NCI-H128 (cell line): ENCODE results near the gene PNRC2.
"Not testable (repeated sequence)": the region's sequence is repeated elsewhere in the genome, so short reads cannot be mapped to it uniquely, and the experiment has no call there.

ENCODE experiments used
- DNase-seq: peaks from one replicate; lab custom pipeline; 2025; ENCODE audit not compliant: unreplicated experiment; lab: John Stamatoyannopoulos, UW

PNRC2 gene

DNA sequence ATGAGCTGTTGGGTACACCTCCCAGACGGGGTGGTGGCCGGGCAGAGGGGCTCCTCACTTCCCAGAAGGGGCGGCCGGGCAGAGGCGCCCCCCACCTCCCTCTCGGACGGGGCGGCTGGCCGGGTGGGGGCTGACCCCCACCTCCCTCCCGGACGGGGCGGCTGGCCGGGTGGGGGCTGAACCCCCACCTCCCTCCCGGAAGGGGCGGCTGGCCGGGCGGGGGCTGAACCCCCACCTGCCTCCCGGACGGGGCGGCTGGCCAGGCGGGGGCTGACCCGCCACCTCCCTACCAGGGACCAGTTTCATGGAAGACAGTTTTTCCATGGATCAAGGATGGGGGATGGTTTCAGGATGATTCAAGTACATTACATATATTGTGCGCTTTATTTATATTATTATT is 27.4 kb downstream of the PNRC2 start:
- DNase-seq, result not testable (repeated sequence)

DNA sequence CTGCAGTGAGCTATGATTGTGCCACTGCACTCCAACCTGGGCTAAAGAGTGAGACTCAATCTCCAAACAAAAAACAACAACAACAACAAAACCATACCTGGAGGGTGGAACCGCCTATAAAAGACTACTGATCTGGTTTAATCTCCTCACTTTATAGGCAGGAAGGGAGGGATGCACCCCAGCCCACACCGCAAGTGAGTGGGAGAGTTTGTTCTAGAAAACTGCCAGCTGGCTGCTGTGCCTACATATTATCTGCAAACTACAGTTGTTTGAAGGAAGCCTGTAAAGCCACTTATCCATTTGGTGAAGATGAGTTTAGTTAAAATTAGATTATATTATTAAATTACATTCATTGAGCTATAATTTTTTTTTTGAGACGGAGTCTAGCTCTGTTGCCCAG is 29.6 kb downstream of the PNRC2 start:
- DNase-seq, result no peak

DNA sequence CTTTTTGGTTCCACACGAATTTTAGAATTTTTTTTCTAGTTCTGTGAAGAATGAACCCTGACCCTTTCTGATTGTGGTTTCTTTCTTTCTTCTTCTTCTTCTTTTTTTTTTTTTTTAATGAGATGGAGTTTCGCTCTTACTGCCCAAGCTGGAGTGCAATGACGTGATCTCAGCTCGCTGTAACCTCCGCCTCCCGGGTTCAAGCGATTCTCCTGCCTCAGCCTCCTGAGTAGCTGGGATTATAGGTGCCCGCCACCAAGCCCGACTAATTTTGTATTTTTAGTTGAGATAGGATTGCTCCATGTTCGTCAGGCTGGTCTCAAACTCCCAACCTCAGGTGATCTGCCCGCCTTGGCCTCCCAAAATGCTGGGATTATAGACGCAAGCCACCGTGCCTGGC is 32.4 kb downstream of the PNRC2 start:
- DNase-seq, result not testable (repeated sequence)

DNA sequence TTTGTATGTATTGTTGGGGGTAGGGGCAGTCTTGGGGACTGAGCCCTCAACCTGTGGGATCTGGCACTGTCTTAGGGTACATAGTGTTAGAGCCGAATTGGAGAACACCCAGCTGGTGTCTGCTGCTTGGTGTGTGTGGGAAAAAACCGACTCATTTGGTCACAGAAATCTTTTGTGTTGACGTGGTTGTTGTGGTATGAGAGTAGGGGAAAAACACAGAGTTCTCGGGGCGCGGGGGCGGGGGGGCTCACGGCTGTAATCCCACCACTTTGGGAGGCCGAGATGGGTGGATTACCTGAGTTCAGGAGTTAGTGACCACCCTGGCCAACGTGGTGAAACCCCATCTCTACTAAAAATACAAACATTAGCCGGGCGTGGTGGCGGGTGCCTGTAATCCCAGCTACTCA is 35.8 kb downstream of the PNRC2 start:
- no peak for DNase-seq

DNA sequence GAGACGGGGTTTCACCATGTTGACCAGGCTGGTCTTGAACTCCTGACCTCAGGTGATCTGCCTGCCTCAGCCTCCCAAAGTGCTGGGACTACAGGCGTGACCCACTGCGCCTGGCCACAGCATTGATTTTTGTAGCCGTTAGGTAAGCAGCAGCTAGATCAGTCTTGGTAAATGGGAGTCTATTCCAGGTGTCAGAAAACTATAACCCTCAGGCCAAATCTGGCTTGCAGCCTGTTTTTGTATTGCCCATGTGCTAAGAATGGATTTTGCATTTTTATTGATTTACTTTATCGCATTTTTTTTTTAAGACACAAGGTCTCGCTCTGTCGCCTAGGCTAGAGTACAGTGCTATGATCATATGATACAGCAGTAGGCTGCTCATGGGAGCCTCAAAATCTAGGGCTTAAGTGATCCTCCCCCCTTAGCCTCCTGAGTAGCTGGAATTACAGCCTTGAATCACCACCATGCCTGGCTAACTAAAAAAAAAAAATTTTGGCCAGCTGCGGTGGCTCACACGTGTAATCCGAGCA is 37.1 kb downstream of the PNRC2 start:
- no peak for DNase-seq

DNA sequence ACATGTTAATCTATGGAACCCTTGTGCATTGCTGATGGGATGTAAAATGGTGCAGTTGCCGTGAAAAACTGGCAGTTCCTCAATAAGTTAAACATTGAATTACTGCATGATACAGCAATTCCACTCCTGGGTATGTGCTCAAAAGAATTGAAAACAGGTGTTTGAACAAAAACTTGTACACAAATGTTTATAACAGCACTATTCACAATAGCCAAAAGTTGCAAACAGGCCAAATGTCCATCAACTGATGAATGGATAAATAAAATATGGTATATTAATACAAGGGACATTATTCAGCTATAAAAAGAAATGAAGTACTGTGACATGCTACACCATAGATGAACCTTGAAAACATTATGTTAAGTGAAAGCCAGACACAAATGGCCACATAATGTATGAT is 38.2 kb downstream of the PNRC2 start:
- DNase-seq, result no peak

DNA sequence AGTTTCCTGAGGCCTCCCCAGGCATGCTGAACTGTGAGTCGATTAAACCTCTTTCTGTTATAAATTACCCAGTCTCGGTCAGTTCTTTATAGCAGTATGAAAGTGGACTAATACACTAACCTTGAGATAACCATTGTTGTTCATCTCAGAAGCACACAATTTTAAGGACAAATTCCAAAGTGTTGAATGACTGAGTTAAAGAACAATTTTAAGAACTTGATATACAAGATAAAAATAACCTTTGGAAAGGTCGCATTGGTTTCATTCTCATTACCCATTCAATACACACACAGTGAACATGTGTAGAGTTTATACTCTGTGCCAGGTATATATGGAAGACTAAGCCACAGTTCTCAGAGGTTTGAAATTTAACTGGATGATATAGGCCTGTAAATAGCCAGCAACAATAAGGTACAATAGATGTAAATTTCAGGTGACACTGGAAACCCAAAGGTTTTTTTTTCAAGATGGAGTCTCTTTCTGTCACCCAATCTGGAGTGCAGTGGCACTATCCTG is 39.6 kb downstream of the PNRC2 start:
- no peak for DNase-seq

DNA sequence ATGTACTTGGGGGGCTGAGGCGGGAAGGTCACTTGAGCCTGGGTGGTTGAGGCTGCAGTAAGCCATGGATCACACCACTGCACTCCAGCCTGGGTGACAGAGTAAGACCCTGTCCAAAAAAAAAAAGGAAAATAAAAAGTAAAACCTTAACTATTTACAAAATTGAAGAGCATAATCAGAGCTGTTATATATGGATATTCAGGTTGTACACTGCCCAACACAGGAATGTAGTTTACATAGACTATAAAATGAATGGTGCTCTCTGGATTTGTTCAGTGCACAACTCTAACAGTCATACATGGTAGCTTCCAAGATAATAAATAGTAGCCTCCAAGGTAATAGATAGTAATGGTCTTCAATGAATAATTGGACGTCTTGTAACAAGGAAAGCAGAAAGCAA is 43.1 kb downstream of the PNRC2 start:
- DNase-seq, result no peak

DNA sequence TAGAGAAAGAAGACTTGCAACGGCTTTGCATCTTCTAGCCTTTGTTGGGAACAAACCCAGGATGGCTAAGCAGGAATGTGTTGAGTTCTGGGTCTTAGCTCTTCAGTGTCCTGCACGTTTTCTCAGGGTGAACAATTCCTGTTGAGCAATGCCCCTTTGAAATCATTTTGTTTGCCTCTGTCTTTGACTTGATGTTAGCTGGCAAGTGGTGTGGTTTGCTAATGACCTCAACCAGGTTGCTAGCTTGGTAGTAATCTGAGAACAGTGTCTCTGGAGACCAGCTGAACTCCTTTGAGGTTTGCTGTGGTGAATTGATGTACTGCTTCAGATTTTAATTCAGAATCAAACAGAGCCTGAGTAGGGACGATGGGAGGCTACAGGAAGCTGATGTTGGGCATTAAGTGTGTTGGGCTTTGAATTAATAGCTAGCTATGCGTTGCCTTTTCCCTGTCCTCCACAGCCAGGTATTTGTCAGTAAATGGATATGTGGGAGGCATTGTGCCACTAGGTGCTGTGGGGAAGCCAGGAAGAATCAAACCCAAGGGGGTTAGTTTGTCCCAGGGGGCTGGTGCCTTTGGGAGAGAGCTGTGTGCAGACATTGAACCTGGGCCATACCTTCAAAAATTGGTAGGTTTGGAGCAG is 43.8 kb downstream of the PNRC2 start:
- peak; percentile 35 for DNase-seq

DNA sequence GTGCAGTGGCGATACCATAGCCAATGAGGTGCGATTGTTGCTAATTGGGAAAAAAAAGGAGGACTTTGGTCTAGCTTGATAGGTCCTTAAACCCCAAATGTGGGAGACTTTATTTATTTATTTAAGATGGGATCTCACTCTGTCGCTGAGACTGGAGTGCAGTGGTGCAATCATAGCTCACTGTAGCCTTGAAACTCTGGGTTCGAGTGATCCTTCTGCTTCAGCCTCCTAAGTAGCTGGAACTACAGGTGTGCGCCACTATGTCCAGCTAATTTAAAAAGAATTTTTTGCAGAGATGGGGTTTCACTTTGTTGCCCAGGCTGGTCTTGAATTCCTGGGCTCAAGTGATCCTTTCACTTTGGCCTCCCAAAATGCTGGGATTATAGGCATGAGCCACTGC is 44.5 kb downstream of the PNRC2 start:
- no peak for DNase-seq

DNA sequence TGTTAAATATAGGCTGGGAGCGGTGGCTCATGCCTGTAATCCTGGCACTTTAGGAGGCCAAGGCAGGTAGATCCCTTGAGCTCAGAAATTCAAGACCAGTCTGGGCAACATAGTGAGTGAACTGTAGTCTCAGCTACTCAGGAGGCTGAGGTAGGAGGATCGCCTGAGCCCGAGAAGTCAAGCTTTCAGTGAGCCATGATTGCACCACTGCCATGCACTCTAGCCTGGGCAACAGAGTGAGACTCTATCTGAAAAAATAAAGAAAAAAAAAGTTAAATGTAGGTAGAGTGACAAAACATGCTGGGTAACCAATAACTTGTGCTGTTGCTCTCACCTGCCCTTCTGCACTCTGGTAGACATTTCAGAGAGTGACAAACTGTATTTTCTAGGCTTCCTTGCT is 45.5 kb downstream of the PNRC2 start:
- DNase-seq, result no peak

DNA sequence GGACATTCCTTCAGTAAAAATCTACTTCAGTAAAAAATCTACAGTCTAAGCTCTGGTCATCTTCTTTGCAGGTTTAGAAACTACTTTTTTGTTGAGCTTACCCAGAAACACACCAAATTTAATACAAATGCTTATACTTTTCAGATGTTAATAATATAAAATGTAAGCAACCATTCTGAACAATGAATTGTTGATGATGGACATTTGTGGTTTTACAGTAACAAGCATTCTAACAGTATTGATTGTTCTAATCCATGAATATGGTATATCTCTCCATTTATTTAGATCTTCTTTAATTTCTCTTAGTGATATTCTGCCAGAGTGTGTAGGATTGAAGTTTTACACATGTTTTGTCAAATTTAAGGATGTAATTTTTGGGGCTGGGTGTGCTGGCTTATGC is 47.5 kb downstream of the PNRC2 start:
- no peak for DNase-seq

DNA sequence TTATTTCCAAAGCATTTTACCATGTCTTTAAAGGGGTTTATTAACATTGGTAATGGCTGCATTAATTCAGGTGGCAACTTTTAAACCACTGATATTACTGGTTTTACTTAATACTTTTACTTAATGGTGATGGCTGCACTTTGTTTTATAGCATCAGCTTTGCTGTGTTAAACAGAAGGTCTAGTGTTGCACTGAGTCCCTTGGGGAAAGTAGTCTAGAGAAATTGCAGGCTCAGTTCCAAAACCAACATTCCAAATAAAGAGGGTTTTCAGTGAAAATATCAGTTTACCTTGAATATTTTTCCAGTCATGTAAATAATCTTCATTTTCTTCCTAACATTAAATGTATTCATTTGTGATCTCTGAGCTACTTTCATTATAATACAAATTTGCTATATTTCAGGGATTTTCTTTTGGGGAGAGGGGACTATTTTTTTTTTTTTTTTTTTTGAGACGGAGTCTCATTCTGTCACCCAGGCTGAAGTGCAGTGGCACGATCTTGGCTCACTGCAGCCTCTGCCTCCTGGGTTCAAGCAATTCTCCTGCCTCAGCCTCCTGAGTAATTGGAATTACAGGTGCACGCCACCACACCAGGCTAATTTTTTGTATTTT is 49.1 kb downstream of the PNRC2 start:
- not testable (repeated sequence) for DNase-seq

DNA sequence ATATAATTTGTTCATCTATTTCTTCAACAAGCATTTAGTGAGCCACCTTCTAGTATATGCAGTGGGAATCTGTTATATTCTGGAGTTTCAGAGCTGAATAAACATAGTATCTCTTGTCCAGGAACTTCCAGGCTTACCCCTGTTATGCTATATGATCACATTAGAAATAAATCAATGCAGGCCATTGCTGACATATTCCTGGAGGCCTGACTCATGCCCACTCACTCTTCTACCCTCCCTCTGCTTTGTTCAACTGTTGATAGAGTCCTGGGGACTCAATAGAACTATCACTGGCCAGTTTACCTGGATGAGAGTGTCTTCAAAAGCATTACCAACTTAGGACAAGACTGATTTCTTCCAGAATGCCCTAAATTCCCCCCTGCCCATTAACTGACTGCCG is 49.8 kb downstream of the PNRC2 start:
- no peak for DNase-seq

DNA sequence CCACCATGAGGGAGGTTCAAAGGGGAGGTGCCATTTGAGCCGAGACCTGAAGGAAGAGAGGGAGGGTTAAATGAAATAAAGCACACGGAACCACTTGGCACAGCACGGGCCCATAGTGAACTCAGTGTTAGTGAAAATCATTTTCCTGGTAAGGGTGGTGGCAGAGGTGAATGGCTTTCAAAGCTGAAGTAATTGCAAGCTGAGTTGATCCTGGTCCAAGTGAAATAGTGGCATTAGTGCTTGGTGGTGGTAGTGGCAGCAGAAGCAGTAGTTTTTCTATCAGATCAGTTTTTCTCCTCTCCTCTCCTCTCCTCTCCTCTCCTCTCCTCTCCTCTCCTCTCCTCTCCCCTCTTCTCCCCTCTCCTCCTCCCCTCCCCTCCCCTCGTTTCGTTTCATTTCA is 51.0 kb downstream of the PNRC2 start:
- DNase-seq, result no peak

DNA sequence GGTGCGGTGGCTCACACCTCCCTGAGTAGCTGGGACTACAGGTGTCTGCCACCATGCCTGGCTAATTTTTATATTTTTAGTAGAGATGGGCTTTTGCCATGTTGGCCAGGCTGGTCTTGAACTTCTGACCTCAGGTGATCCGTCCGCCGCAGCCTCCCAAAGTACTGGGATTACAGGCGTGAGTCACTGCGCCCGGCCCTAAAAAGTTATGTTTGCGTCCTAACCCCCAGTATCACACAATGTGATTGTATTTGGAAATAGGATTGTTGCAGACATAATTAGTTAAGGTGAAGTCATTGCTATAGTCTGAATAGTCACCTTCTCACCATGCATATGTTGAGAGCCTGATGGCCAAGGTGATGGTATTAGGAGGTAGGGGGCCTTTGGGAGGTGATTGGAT is 53.2 kb downstream of the PNRC2 start:
- DNase-seq, result not testable (repeated sequence)
